Fibroblast of lung (primary cell): Measurements from ENCODE around the gene COL8A1. TPM values are rescaled to one million over a fixed set of nuclear protein-coding genes. Genes with fewer than 3 reads are reported as not detected.
A peak's percentile ranks its signal among the peaks of the same experiment; 100 is the strongest.

Experiments
- DNase-seq, 2 donors: peaks; one replicate each; pipeline versions ENCODE4 v3.0.0 to v3.0.0-alpha.2; 2010; ENCODE audit warnings: low read depth in 2 of 2
- H2AFZ ChIP-seq: 2 replicates; pipeline ENCODE4 v1.5.1; 2012; ENCODE audit warnings: low read length, control low read depth, inconsistent platforms
- H3K27ac ChIP-seq: 2 replicates; pipeline ENCODE4 v1.5.1; 2011; ENCODE audit warnings: low read length, control low read depth; ENCODE audit not compliant: insufficient read depth
- H3K27me3 ChIP-seq: 2 replicates; pipeline ENCODE4 v1.5.1; 2011; ENCODE audit warnings: mild to moderate bottlenecking, low read length; ENCODE audit not compliant: control insufficient read depth, insufficient read depth
- H3K36me3 ChIP-seq: 2 replicates; pipeline ENCODE4 v1.5.1; 2011; ENCODE audit warnings: low read length; ENCODE audit not compliant: control insufficient read depth, insufficient read depth
- H3K4me1 ChIP-seq: 2 replicates; pipeline ENCODE4 v1.5.1; 2011; ENCODE audit warnings: low read length; ENCODE audit not compliant: control insufficient read depth, insufficient read depth; ENCODE audit errors: extremely low read depth
- H3K4me2 ChIP-seq: 2 replicates; pipeline ENCODE4 v1.5.1; 2011; ENCODE audit warnings: low read length, control low read depth; ENCODE audit not compliant: insufficient read depth; ENCODE audit errors: extremely low read depth
- H3K4me3 ChIP-seq, 4 experiments: fragments of 200-600 bp in 1 of 4; sonication (generic) in 1 of 4; replicated peaks in 1 of 4; 2 replicates each; pipeline ENCODE4 v1.5.1; 2011 to 2016; ENCODE audit warnings: low read length in 4 of 4, low read depth in 3 of 4, mild to moderate bottlenecking in 3 of 4, control low read depth in 2 of 4, inconsistent platforms in 1 of 4, mixed read lengths in 1 of 4; ENCODE audit not compliant: insufficient read depth in 1 of 4; ENCODE audit errors: control extremely low read depth in 1 of 4
- H3K79me2 ChIP-seq: 2 replicates; pipeline ENCODE4 v1.5.1; 2012; ENCODE audit warnings: mild to moderate bottlenecking, low read length, inconsistent platforms; ENCODE audit not compliant: control insufficient read depth, insufficient read depth
- H3K9ac ChIP-seq: 2 replicates; pipeline ENCODE4 v1.5.1; 2011; ENCODE audit warnings: mild to moderate bottlenecking, low read length, control low read depth; ENCODE audit not compliant: insufficient read depth
- H3K9me3 ChIP-seq: 2 replicates; pipeline ENCODE4 v1.5.1; 2012; ENCODE audit warnings: low read depth, low read length; ENCODE audit not compliant: control insufficient read depth, insufficient read depth
- H4K20me1 ChIP-seq: 2 replicates; pipeline ENCODE4 v1.5.1; 2011; ENCODE audit warnings: low read length; ENCODE audit not compliant: control insufficient read depth, insufficient read depth; ENCODE audit errors: extremely low read depth
- CTCF ChIP-seq, 2 donors: IDR thresholded peaks in 1 of 2; conservative IDR thresholded peaks in 1 of 2; 1 replicate in 1 of 2; 2 replicates in 1 of 2; pipeline ENCODE4 v1.5.1; 2011 to 2012; ENCODE audit warnings: low read length in 2 of 2, control low read depth in 1 of 2, inconsistent platforms in 1 of 2, low read depth in 1 of 2, mild to moderate bottlenecking in 1 of 2
- EZH2 ChIP-seq: IDR thresholded peaks from 2 replicates; pipeline ENCODE4 v1.5.1; 2012; ENCODE audit warnings: low read length, control low read depth, mild to moderate bottlenecking; ENCODE audit errors: missing control alignments
- polyA plus RNA-seq, 2 donors: library from polyadenylated mRNA; depleted of rRNA in 1 of 2; stranded (reverse) in 1 of 2; unstranded in 1 of 2; fragments of >200 nt; gene quantifications; 2 replicates each; pipeline ENCODE4 v1.2.1, GENCODE V29; 2011 to 2012; ENCODE audit warnings: missing spikeins in 1 of 2
- total RNA-seq: library from RNA; depleted of rRNA; stranded (reverse); fragments of >200 nt; gene quantifications from 2 replicates; pipeline ENCODE4 v1.2.1, GENCODE V29; 2014

Gene COL8A1
- total and polyA plus RNA-seq, 2 donors (not counting 1 experiment from before 2014, with no cell fraction given) = 85.4 to 215 TPM

DNA sequence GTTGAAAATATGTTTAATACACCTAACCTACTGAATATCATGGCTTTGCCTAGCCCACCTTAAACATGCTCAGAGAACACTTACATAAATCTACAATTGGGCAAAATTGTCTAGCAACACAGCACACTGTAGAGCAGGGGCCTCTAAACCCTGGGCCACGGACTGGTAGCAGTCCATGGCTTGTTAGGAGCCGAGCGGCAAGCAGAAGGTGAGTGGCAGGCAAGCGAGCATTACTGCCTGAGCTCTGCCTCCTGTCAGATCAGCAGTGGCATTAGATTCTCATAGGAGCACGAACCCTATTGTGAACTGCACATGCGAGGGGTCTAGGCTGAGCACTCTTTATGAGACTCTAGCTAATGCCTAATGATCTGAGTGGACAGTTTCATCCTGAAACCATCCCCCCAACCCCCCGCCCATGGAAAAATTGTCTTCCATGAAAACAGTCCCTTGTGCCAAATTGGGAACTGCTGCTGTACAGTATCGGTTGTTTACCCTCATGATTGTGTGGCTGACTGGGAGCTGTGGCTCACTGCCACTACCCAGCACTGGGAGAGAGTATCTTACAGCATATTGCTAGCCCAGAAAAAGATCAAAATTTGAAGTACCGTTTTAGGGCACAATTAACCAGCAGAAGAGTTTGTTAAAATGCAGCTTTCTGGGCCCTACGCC is 205.3 kb downstream of the COL8A1 start:
- H2AFZ ChIP-seq = no peak overlapping the region
- peaks cover 11% of the 10 kb centered on the region for H3K79me2 ChIP-seq
- H3K9ac ChIP-seq = peak overlapping the region; percentile 32
- no peaks in the 10 kb centered on the region for H3K27me3 ChIP-seq
- H3K9me3 ChIP-seq = no peaks in the 10 kb centered on the region
- H3K4me3 ChIP-seq = no peak overlapping the region
- peak overlapping the region; percentile 28 for H3K4me2 ChIP-seq
- H4K20me1 ChIP-seq = no peaks in the 10 kb centered on the region
- H3K4me1 ChIP-seq = peaks cover 19% of the 10 kb centered on the region
- H3K27ac ChIP-seq = peak overlapping the region; percentile 54
- peak in 1 of 2 donors; percentile 51 for DNase-seq
- H3K36me3 ChIP-seq = no peaks in the 10 kb centered on the region
- no peak for TF ChIP-seq EZH2
- no peak for TF ChIP-seq CTCF (conservative IDR thresholded peaks at IDR 0.05 in 1 of 2, IDR thresholded peaks at IDR 0.05 in 1 of 2; ENCODE audit: low read depth in 1 of 2, low read length in 2 of 2)

GRCh38 chr3:99845331-99845730 is 206.9 kb downstream of the COL8A1 start:
- peaks cover 19% of the 10 kb centered on the region for H3K79me2 ChIP-seq
- no peaks in the 10 kb centered on the region for H4K20me1 ChIP-seq
- no peak for DNase-seq
- H3K36me3 ChIP-seq = no peaks in the 10 kb centered on the region
- TF ChIP-seq EZH2 (no peak), CTCF (conservative IDR thresholded peaks at IDR 0.05 in 1 of 2, IDR thresholded peaks at IDR 0.05 in 1 of 2; ENCODE audit: low read depth in 1 of 2, low read length in 2 of 2) (no peak)
- H3K4me1 ChIP-seq = peaks cover 19% of the 10 kb centered on the region
- H2AFZ ChIP-seq = no peak overlapping the region
- H3K27ac ChIP-seq = peak overlapping the region; percentile 54
- H3K9me3 ChIP-seq = no peaks in the 10 kb centered on the region
- H3K4me2 ChIP-seq = peak overlapping the region; percentile 11
- H3K27me3 ChIP-seq = no peaks in the 10 kb centered on the region
- H3K9ac ChIP-seq = no peak overlapping the region
- no peak overlapping the region for H3K4me3 ChIP-seq

DNA sequence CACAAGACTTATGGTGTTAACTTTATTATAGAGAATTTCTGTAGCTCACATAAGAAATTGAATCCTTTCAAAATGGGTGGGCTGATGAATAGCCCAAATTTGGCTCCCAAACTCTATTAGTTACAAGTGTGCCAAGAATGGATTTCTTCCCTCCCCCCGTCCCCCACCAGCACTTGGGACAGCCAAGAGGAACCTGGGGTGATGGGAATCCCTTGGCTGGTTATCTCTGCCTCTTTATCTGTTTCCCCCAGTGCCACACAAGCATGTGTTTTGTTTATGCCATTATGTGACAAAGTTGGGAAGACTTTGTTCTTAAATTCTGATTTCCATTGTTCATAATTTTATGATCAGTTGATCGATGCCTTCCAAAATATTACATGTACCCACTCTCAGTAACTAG is 207.6 kb downstream of the COL8A1 start:
- H3K4me3 ChIP-seq = no peak overlapping the region
- H3K27ac ChIP-seq = peak overlapping the region; percentile 52
- no peaks in the 10 kb centered on the region for H3K27me3 ChIP-seq
- H3K4me1 ChIP-seq = peaks cover 19% of the 10 kb centered on the region
- H3K9ac ChIP-seq = no peak overlapping the region
- no peak overlapping the region for H3K4me2 ChIP-seq
- no peaks in the 10 kb centered on the region for H3K9me3 ChIP-seq
- DNase-seq = no peak
- TF ChIP-seq CTCF (conservative IDR thresholded peaks at IDR 0.05 in 1 of 2, IDR thresholded peaks at IDR 0.05 in 1 of 2; ENCODE audit: low read depth in 1 of 2, low read length in 2 of 2) = no peak
- no peak for TF ChIP-seq EZH2
- H3K79me2 ChIP-seq = peaks cover 24% of the 10 kb centered on the region
- no peaks in the 10 kb centered on the region for H4K20me1 ChIP-seq
- no peaks in the 10 kb centered on the region for H3K36me3 ChIP-seq
- H2AFZ ChIP-seq = no peak overlapping the region
